Embryonic facial prominence (tissue), 1 donor: ENCODE data around the gene SH2B2.

Experiments used
- DNase-seq: peaks from one replicate; pipeline ENCODE4 v3.0.0-alpha.2; 2016; ENCODE audit errors: extremely low spot score

The SH2B2 gene

GRCh38 chr7:102286237-102287110, at the start of gene SH2B2:
SH2B2 (plus strand) TSS chr7:102286868; CDS start chr7:102300551, 13,683 bp downstream.
- no peak for DNase-seq

GRCh38 chr7:102239206-102239820, 47.4 kb upstream of the SH2B2 start:
- no peak for DNase-seq

- DNase-seq, result no peak
These were observed 45.2 kb upstream of the SH2B2 start for GRCh38 chr7:102241431-102241830.

- DNase-seq, result no peak
These were observed 42.1 kb upstream of the SH2B2 start for GRCh38 chr7:102244601-102245000.

GRCh38 chr7:102248081-102248455, 38.6 kb upstream of the SH2B2 start:
- DNase-seq, result no peak

- no peak for DNase-seq
These were observed 37.9 kb upstream of the SH2B2 start for GRCh38 chr7:102248456-102249395.

- no peak for DNase-seq
These were observed 34.9 kb upstream of the SH2B2 start for GRCh38 chr7:102251531-102252365.

- no peak for DNase-seq
These were observed 34.2 kb upstream of the SH2B2 start for GRCh38 chr7:102252366-102252982.

GRCh38 chr7:102253066-102253972, 33.3 kb upstream of the SH2B2 start:
- no peak for DNase-seq

GRCh38 chr7:102253973-102254370, 32.7 kb upstream of the SH2B2 start:
- no peak for DNase-seq

GRCh38 chr7:102254521-102254920, 32.1 kb upstream of the SH2B2 start:
- DNase-seq, result no peak

GRCh38 chr7:102255501-102255900, 31.2 kb upstream of the SH2B2 start:
- no peak for DNase-seq

- no peak for DNase-seq
These were observed 30.8 kb upstream of the SH2B2 start for GRCh38 chr7:102255916-102256315.

- DNase-seq, result no peak
These were observed 28.5 kb upstream of the SH2B2 start for GRCh38 chr7:102258073-102258748.

- DNase-seq, result no peak
These were observed 27.9 kb upstream of the SH2B2 start for GRCh38 chr7:102258749-102259107.

GRCh38 chr7:102260856-102261255, 25.8 kb upstream of the SH2B2 start:
- DNase-seq, result no peak

- DNase-seq, result no peak
These were observed 25.2 kb upstream of the SH2B2 start for GRCh38 chr7:102261451-102261850.

GRCh38 chr7:102262546-102262945, 24.1 kb upstream of the SH2B2 start:
- DNase-seq, result no peak

GRCh38 chr7:102264367-102264891, 22.2 kb upstream of the SH2B2 start:
- no peak for DNase-seq
